SJSA1 (cell line): ENCODE data around the gene BTLA. TPM values are rescaled to one million over a fixed set of nuclear protein-coding genes. Genes with fewer than 3 reads are reported as not detected.
A peak's percentile ranks its signal among the peaks of the same experiment; 100 is the strongest.
"Not testable (repeated sequence)": the region's sequence is repeated elsewhere in the genome, so short reads cannot be mapped to it uniquely, and the experiment has no call there.

Experiments
- DNase-seq, 2 experiments: peaks; one replicate each; pipeline ENCODE4 v3.0.0-alpha.2; 2015 to 2020; ENCODE audit warnings: low spot score in 2 of 2, low read depth in 1 of 2
- H3K27ac ChIP-seq: fragments of 250-450 bp; sonication (Bioruptor Pico); 2 replicates; pipeline ENCODE4 v1.5.1; 2020; ENCODE audit warnings: mild to moderate bottlenecking, moderate library complexity
- H3K27me3 ChIP-seq: fragments of 250-450 bp; sonication (Bioruptor Pico); replicated peaks from 2 replicates; pipeline ENCODE4 v1.5.1; 2020; ENCODE audit warnings: mild to moderate bottlenecking, moderate library complexity
- H3K36me3 ChIP-seq: fragments of 250-450 bp; sonication (Bioruptor Pico); 2 replicates; pipeline ENCODE4 v1.5.1; 2020; ENCODE audit warnings: mild to moderate bottlenecking
- H3K4me1 ChIP-seq: fragments of 250-450 bp; sonication (Bioruptor Pico); replicated peaks from 2 replicates; pipeline ENCODE4 v1.6.1; 2021; ENCODE audit warnings: mild to moderate bottlenecking
- H3K4me3 ChIP-seq: fragments of 250-450 bp; sonication (Bioruptor Pico); 2 replicates; pipeline ENCODE4 v1.5.1; 2020; ENCODE audit warnings: mild to moderate bottlenecking
- H3K9me3 ChIP-seq: fragments of 250-450 bp; sonication (Bioruptor Pico); replicated peaks from 2 replicates; pipeline ENCODE4 v1.5.1; 2020; ENCODE audit warnings: mild to moderate bottlenecking
- total RNA-seq: library from RNA; depleted of rRNA; stranded (reverse); fragments of >200 nt; shearing (Covaris generic); gene quantifications from 2 replicates; pipeline ENCODE4 v1.2.3, GENCODE V29; 2014

Gene BTLA
- total RNA-seq, 1 experiment from 2014 or later = not detected

DNA sequence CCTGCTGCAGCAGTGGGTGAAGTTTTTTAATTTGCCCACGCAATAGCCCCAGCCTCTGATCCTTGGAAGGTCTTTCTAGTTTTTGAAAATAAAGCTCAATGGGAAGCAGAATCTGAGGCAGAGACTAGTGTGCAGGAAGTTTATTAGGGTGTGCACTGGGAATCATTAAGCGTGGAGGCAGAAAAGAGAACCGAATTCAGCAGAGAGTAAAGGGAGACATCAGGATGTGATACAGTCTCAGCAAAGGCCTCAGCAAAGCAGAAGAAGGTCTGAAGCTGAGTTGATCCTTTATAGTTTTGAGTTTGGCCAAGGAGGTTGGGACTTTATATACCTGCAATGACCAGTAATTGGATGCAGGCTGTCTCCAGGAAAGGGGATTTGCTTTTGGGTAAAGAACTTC, 4.9 kb upstream of the BTLA start:
- no peak for DNase-seq
- Histone ChIP-seq H3K36me3 (no peaks in the 10 kb centered on the region), H3K4me1 (no peaks in the 10 kb centered on the region), H3K27ac (no peak overlapping the region), H3K9me3 (no peaks in the 10 kb centered on the region), H3K27me3 (no peaks in the 10 kb centered on the region), H3K4me3 (no peak overlapping the region)

DNA sequence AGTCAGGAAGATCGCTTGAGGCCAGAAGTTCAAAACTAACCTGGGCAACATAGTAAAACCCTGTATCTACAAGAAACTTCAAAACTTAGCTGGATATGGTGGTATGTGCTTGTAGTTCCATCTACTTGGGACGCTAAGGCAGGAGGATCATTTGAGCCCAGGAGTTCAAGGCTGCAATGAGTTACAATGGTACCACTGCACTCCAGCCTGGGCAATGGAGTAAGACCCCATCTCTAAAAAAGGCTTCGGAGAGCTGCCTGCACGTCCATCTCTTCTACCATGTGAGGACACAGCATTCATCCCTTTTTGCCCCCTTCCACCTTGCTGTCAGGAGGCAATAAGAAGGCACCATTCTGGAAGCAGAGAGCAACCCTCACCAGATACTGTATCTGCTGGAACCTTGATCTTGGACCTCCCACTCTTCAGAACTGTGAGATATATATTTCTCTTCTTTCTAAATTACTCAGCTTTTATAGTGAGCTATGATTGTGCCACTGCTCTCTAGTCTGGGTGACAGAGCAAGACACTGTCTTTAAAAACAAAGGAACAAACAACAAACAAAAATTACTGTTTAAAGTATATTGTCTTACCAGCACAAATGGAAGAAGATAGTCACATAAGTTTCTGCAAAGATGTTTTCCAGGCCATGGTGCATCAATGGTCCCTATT, 4.2 kb upstream of the BTLA start:
- Histone ChIP-seq H3K9me3 (no peaks in the 10 kb centered on the region), H3K27me3 (no peaks in the 10 kb centered on the region), H3K4me3 (no peak overlapping the region), H3K36me3 (no peaks in the 10 kb centered on the region), H3K4me1 (no peaks in the 10 kb centered on the region), H3K27ac (no peak overlapping the region)
- DNase-seq = no peak

DNA sequence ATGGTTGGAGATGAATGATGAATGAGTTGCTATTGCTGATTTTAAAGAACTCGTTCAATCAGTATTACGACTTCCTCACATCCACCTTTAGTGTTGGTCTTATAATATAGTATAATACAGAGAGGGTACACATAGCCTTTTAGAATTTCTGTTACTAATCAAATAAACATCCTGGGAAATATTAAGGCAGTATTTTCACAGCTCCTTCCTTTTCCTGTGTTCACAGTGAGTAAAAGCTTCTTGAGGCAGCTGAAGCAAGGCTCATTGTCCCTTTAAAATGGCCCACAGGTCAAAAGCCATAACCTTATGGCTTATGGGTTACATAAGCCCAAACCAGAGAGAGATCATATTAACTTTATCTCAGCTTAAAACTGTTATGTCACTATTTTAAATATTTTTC, 1.3 kb upstream of the BTLA start:
- Histone ChIP-seq H3K36me3 (no peaks in the 10 kb centered on the region), H3K4me1 (no peaks in the 10 kb centered on the region), H3K27ac (no peak overlapping the region), H3K9me3 (no peaks in the 10 kb centered on the region), H3K27me3 (no peaks in the 10 kb centered on the region), H3K4me3 (no peak overlapping the region)
- no peak for DNase-seq

DNA sequence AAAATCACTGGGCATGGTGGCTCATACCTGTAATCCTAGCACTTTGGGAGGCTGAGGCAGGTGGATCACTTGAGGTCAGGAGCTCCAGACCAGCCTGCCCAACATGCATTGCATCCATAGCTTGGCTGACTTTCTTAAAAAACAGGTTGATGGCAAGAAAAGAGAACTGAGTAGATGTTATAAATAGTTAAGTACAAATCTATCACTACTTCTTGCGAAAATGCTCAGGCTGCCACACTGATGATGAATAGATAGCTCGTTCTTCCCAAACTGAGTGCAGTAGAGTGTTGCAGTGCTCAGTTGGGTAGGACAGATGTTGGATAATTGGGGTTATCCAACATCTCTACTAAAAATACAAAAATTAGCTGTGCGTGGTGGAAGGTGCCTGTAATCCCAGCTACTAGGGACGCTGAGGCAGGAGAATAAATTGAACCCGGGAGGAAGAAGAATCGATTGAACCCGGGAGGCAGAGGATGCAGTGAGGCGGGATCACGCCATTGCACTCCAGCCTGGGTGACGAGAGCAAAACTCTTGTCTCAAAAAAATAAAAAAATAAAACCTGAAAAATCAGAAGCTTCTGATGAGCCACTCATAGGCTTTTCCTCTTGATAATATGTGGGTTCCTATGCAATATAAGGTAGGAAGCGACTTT, 1.2 kb downstream of the BTLA start:
- H3K4me3 ChIP-seq = no peak overlapping the region
- no peaks in the 10 kb centered on the region for H3K36me3 ChIP-seq
- no peaks in the 10 kb centered on the region for H3K9me3 ChIP-seq
- no peaks in the 10 kb centered on the region for H3K4me1 ChIP-seq
- H3K27me3 ChIP-seq = no peaks in the 10 kb centered on the region
- no peak overlapping the region for H3K27ac ChIP-seq
- no peak for DNase-seq

DNA sequence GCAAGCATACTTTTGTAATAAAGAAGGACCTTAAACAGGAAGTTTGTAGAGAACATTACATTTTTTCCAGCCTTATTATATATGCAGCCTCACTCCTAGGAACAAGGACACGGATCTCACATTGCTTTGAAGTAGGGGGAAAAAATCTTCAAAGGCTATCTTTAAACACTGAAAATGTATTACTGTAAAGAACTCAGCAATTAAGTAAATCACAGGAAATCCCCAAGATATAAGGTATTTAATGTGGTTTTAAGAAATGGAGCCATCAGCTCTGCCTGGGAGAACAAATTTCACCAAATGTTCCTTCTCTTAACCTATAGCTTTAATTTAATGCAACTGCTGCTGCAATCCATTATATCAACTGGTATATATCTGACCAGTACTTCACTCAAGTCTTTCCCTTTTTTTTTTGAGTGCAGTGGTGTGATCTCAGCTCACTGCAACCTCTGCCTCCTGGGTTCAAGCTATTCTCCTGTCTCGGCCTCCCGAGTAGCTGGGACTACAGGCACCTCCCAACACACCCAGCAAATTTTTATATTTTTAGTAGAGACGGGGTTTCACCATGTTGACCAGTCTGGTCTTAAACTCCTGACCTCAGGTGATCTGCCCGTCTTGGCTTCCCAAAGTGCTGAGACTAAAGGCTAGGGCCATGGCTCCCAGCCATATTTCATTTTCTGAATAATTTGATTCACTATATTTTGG, 2.8 kb downstream of the BTLA start:
- no peaks in the 10 kb centered on the region for H3K36me3 ChIP-seq
- H3K27me3 ChIP-seq = no peaks in the 10 kb centered on the region
- H3K9me3 ChIP-seq = no peaks in the 10 kb centered on the region
- H3K4me3 ChIP-seq = no peak overlapping the region
- no peaks in the 10 kb centered on the region for H3K4me1 ChIP-seq
- no peak overlapping the region for H3K27ac ChIP-seq
- DNase-seq = no peak

DNA sequence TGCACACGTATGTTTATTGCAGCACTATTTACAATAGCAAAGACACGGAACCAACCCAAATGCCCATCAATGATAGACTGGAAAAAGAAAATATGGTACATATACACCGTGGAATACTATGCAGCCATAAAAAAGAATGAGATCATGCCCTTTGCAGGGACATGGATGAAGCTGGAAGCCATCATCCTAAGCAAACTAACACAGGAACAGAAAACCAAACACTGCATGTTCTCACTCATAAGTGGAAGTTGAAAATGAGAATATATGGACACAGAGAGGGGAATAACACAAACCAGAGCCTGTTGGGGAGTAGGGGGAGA, 4.9 kb downstream of the BTLA start:
- not testable (repeated sequence) for DNase-seq, H3K27ac ChIP-seq, H3K4me3 ChIP-seq, H3K4me1 ChIP-seq, H3K9me3 ChIP-seq, H3K27me3 ChIP-seq, H3K36me3 ChIP-seq

DNA sequence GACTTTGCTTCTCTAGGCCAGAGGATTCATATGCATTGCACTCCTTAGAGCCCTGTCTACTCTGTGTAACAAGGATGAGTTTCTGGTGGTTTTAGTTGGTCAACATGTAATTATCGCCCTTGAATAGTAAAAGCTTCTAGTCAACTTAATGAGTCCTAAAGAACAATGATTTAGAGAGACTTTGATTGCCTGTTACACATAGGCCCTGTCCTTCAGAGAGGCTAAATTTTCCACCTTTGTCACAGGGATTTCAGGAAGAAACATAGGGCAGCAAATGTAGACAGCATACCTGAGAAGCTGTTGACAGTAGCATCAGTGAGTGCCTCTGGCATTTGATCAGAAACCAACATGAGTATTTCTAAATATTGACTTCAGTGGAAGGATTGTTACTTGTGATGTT, 7.1 kb downstream of the BTLA start:
- no peaks in the 10 kb centered on the region for H3K9me3 ChIP-seq
- H3K4me3 ChIP-seq = no peak overlapping the region
- no peaks in the 10 kb centered on the region for H3K27me3 ChIP-seq
- H3K4me1 ChIP-seq = peaks cover 4% of the 10 kb centered on the region
- H3K36me3 ChIP-seq = no peaks in the 10 kb centered on the region
- no peak overlapping the region for H3K27ac ChIP-seq
- no peak for DNase-seq

DNA sequence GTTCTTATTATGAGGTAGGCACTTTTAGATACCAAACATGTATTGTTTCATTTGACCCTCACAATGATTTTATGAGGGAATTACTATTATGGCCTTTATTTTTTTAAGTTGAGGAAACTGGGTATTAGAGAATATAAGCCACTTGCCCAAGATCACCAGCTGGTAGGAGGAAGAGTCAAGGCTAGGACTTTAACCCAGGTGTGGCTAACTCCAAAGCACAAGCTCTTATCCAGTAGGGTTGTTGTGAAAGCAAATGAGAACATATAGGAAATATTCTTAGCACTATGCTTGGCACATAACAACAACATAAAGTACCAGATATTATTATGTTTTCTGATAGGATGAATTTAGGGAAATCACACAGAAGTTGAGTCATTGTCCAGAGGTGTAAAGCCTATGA, 7.9 kb downstream of the BTLA start:
- Histone ChIP-seq H3K9me3 (no peaks in the 10 kb centered on the region), H3K27ac (no peak overlapping the region), H3K4me1 (peaks cover 7% of the 10 kb centered on the region), H3K36me3 (no peaks in the 10 kb centered on the region), H3K4me3 (no peak overlapping the region), H3K27me3 (no peaks in the 10 kb centered on the region)
- DNase-seq = no peak

DNA sequence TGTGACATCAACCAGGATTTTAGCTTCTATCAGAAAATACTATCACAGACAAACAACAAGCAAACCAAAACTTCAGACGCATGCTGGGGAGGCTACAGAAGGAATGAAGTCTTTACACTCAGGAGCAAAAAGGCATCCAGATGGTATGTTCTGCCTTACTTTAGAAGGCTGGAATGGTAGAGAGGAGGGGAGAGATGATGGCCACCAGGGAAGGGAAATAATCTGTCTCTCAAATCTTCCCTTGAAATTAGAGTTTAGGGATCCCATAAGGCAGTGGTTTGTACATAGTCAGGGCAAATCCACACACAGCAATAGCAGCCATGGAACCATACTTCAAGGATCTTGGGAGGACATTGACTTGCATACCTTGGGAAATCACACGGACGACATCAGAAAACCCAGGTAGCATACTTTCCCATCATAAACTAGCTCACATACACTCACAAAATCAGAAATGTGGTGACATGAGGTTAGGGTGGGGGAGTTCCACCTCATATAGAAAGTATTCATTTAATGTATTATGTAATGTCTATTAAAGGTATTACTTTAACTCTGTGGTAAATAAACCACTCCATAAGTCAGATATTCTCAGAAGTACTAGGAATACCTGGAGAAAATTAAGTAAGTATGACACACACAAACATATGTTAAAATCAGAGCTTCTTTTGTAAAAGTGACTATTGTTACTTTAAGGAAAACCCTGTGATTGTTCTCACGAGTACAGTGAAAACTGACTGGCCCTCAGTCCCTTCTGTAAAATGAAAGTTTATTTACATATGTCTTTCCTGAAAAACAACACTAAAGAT, 9.4 kb downstream of the BTLA start:
- Histone ChIP-seq H3K27me3 (no peaks in the 10 kb centered on the region), H3K4me1 (peaks cover 7% of the 10 kb centered on the region), H3K27ac (no peak overlapping the region), H3K4me3 (no peak overlapping the region), H3K9me3 (no peaks in the 10 kb centered on the region), H3K36me3 (no peaks in the 10 kb centered on the region)
- DNase-seq = no peak

DNA sequence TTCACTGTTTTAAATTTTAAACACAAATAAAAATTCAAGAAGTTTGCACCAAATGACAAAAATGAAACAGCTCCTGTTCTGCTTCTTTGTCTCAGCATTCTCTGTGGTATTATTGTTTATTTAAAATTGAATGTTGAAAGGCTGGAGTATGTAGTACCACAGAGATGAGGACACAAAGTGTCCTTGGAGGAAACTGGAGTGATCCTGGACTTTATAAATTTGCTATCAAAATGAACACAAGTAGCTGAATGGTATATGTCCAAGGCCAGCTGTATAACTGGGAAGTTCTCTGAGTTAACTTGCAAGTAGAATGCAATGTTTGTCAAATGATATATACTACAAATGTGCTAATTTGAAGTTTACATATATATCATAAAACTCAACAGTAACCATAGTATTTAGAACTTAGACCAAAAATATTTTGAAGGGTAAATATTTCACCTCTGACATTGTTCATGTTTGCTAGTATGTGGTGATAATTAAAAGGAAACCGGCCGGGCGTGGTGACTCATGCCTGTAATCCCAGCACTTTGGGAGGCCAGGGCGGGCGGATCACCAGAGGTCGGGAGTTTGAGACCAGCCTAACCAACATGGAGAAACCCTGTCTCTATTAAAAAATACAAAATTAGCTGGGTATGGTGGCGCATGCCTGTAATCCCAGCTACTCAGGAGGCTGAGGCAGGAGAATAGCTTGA, 12.3 kb downstream of the BTLA start:
- Histone ChIP-seq H3K4me3 (no peak overlapping the region), H3K36me3 (no peaks in the 10 kb centered on the region), H3K27me3 (no peaks in the 10 kb centered on the region), H3K4me1 (peaks cover 7% of the 10 kb centered on the region), H3K9me3 (no peaks in the 10 kb centered on the region), H3K27ac (no peak overlapping the region)
- DNase-seq = peak; percentile 57 to 59

DNA sequence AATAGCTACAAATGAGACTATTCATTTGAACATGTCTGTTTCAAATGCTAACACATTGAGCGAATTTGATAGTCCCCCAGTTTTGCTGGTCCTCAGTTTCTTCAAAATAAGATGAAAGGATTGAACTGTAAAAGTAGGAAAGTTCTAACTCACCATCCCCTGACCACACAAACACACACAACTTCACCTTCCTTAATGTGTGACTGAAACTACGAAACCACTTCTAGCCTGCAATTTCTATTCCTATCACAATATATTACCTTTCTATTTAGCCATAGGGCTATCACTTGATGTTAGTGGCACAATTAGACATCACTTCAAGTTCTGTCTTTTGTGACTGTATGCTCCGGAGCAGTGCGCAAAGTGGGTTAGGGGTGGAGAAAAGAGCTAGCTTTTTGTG, 14.9 kb downstream of the BTLA start:
- Histone ChIP-seq H3K27ac (no peak overlapping the region), H3K27me3 (no peaks in the 10 kb centered on the region), H3K36me3 (no peaks in the 10 kb centered on the region), H3K4me3 (no peak overlapping the region), H3K9me3 (no peaks in the 10 kb centered on the region), H3K4me1 (peaks cover 7% of the 10 kb centered on the region)
- DNase-seq = no peak

DNA sequence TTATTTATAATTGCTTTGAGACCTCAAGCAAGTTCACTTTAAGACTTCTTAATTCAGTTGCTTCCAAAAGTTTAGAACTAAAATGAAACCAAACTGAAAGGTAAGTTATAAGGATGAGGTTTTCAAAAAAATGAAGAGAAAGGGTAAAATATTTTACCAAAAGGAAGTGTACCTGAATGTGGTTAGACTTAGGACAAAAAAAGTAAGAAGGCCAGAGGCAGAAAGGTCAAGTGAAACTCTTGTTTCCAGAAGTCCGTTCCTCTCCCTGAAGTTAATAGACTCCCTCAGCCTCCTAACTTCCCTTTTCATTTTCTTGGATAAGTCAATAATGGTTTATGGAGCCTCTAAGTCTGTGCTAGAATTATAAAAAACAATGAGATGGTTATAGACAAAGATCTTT, 16.6 kb downstream of the BTLA start:
- Histone ChIP-seq H3K9me3 (no peaks in the 10 kb centered on the region), H3K4me3 (no peak overlapping the region)
- DNase-seq = no peak

DNA sequence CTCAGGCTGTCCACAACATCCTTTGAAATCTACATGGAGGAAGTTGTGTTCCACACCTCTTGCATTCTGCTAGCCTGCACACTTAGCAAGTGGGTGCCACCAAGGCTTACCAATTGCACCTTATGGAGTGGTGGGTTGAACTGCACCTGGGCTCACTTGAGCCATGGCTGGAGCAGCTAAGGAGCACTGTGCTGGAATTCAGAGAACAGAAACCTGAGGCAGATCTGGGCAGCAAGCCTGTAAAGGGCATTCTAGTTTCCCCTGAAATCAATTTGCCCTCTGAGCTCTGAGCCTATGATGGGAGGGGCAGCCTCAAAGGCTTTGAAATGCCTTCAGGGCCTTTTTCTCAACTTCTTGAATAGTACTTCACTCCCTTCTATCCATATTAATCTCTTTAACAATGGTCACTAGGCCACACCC, 18.0 kb downstream of the BTLA start:
- no peaks in the 10 kb centered on the region for H3K4me1 ChIP-seq
- H3K4me3 ChIP-seq = no peak overlapping the region
- no peak overlapping the region for H3K27ac ChIP-seq
- H3K9me3 ChIP-seq = no peaks in the 10 kb centered on the region
- no peaks in the 10 kb centered on the region; the same call in 1 of the 2 replicates for H3K27me3 ChIP-seq
- H3K36me3 ChIP-seq = no peaks in the 10 kb centered on the region
- DNase-seq = no peak

More for the DNA sequence above, 16.6 kb downstream of the BTLA start:
- H3K27me3 ChIP-seq = no peaks in the 10 kb centered on the region; the same call in 1 of the 2 replicates
- H3K4me1 ChIP-seq = peaks cover 7% of the 10 kb centered on the region
- H3K27ac ChIP-seq = no peak overlapping the region
- H3K36me3 ChIP-seq = no peaks in the 10 kb centered on the region
